ENCODE results near the gene TIGD2.

TIGD2 gene

GRCh38 chr4:89110986-89111832 lies at the start of gene TIGD2:
Gene TIGD2, plus strand, starts transcription at chr4:89111533. Its CDS starts 1,442 bp downstream, at chr4:89112975.
- DNase-seq, result peak; percentile 49 to 75

- DNase-seq, result no peak
Observed at GRCh38 chr4:89064848-89065247, 46.5 kb upstream of the TIGD2 start.

- DNase-seq, result no peak
Observed at GRCh38 chr4:89067417-89067816, 43.9 kb upstream of the TIGD2 start.

GRCh38 chr4:89069481-89069880 lies 41.9 kb upstream of the TIGD2 start:
- DNase-seq, result no peak

- no peak for DNase-seq
Observed at GRCh38 chr4:89070041-89070440, 41.3 kb upstream of the TIGD2 start.

- no peak for DNase-seq
Observed at GRCh38 chr4:89071311-89071710, 40.0 kb upstream of the TIGD2 start.

GRCh38 chr4:89072921-89073320 lies 38.4 kb upstream of the TIGD2 start:
- peak in 1 of 2 experiments; percentile 4 for DNase-seq

- no peak for DNase-seq
Observed at GRCh38 chr4:89077761-89078160, 33.6 kb upstream of the TIGD2 start.

- DNase-seq, result no peak
Observed at GRCh38 chr4:89078300-89078699, 33.0 kb upstream of the TIGD2 start.

GRCh38 chr4:89099034-89099433 lies 12.3 kb upstream of the TIGD2 start:
- DNase-seq, result no peak

- DNase-seq, result no peak
Observed at GRCh38 chr4:89099471-89099870, 11.9 kb upstream of the TIGD2 start.

- DNase-seq, result no peak
Observed at GRCh38 chr4:89100853-89101252, 10.5 kb upstream of the TIGD2 start.

GRCh38 chr4:89101256-89102161 lies 9.8 kb upstream of the TIGD2 start:
- DNase-seq, result no peak

GRCh38 chr4:89105726-89106125 lies 5.6 kb upstream of the TIGD2 start:
- no peak for DNase-seq

- DNase-seq, result no peak
Observed at GRCh38 chr4:89108091-89108490, 3.2 kb upstream of the TIGD2 start.

GRCh38 chr4:89109841-89110540 lies 1.3 kb upstream of the TIGD2 start:
- peak in 1 of 2 experiments; percentile 4 for DNase-seq

- peak in 1 of 2 experiments; percentile 47 for DNase-seq
Observed at GRCh38 chr4:89110541-89110985, 770 bp upstream of the TIGD2 start.

GRCh38 chr4:89111833-89112563 lies 665 bp downstream of the TIGD2 start:
- DNase-seq, result peak in 1 of 2 experiments; percentile 30

- DNase-seq, result no peak
Observed at GRCh38 chr4:89113415-89113814, 2.1 kb downstream of the TIGD2 start.

- DNase-seq, result no peak
Observed at GRCh38 chr4:89114100-89114499, 2.8 kb downstream of the TIGD2 start.

- no peak for DNase-seq
Observed at GRCh38 chr4:89117115-89117514, 5.8 kb downstream of the TIGD2 start.

GRCh38 chr4:89119166-89119565 lies 7.8 kb downstream of the TIGD2 start:
- no peak for DNase-seq

All from NCI-H524 (cell line).